ENCODE results near the gene ARHGEF19.

DNA sequence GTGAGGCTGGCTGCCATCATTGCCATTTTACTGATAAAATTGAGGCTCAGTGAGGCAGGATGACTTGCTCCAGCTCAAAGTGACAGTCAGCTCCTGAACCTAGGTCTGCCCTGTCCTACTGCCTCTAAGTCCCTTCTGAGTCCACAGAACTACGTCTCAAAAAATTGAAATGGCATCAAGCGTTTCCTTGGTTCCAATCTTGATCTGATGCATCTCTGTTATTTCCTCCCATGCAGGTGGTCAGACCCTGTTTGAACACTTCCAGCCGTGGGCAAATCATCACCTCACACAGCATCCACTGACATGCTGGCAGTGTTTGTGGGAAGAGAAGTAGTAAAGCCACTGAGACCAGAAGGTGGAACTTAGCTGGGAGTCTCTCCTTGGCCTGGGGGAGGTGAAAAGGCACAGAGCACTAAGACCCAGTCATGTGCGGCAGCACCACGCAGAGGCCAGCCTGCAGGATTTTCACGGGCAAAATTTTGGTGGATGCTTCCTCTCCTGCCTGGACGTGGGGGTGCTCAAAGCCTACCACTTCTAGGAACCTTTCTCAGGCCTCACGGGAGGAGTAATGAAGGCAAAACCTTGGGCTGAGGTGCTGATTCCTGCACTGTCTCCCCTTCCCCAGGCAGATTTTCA is 32.3 kb upstream of the ARHGEF19 start:
- TF ChIP-seq, protein P1, sequence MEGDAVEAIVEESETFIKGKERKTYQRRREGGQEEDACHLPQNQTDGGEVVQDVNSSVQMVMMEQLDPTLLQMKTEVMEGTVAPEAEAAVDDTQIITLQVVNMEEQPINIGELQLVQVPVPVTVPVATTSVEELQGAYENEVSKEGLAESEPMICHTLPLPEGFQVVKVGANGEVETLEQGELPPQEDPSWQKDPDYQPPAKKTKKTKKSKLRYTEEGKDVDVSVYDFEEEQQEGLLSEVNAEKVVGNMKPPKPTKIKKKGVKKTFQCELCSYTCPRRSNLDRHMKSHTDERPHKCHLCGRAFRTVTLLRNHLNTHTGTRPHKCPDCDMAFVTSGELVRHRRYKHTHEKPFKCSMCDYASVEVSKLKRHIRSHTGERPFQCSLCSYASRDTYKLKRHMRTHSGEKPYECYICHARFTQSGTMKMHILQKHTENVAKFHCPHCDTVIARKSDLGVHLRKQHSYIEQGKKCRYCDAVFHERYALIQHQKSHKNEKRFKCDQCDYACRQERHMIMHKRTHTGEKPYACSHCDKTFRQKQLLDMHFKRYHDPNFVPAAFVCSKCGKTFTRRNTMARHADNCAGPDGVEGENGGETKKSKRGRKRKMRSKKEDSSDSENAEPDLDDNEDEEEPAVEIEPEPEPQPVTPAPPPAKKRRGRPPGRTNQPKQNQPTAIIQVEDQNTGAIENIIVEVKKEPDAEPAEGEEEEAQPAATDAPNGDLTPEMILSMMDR (tag by site-specific recombination; IDR thresholded peaks at IDR 0.05): no peak
- TF ChIP-seq PRDM1 (tag by site-specific recombination; IDR thresholded peaks at IDR 0.05) (no peak), ZNF350 (tag by site-specific recombination; IDR thresholded peaks at IDR 0.05) (no peak), YY1 (tag by site-specific recombination; IDR thresholded peaks at IDR 0.05) (no peak), SETDB1 (IDR thresholded peaks at IDR 0.05; ENCODE audit: insufficient read length, low read length) (no peak), ZBTB7A (tag by site-specific recombination; IDR thresholded peaks at IDR 0.05; ENCODE audit: low read depth) (no peak), ZNF530 (tag by site-specific recombination; IDR thresholded peaks at IDR 0.05; ENCODE audit: low read depth) (no peak)

Data from HEK293 (cell line).